ENCODE measurements around the gene SDK1. TPM values are rescaled to one million over a fixed set of nuclear protein-coding genes. Genes with fewer than 3 reads are reported as not detected.

SDK1 gene
- total and polyA plus RNA-seq, 2 donors (not counting 3 experiments of a cell fraction or from before 2014, with no cell fraction given): 1.6 to 3.9 TPM

DNA sequence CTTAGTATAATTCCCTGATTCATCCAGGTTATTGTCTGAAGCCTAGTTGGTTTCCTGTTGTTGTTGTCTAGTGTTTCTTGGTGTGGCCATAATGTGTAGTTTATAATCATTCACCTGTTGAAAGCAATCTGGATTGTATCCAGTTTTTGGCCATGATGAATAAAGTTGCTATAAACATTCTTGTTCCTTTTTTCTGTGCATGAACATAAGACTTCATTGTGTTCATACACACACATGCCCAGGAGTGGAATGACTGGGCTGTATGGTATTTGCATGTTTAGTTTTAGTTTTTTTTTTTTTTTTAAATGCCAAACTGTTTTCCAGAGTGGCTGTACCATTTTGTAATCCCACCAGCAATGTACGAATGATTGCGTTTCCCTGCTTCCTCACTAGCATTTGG is 349.8 kb downstream of the SDK1 start:
- POLR2A ChIA-PET: no interaction called here
- intact Hi-C loops (cut with micrococcal nuclease) (no loop called here), dilution Hi-C loops (cut with MboI; ENCODE audit: extremely low pct_ligation_motif_present, low sequenced_read_pairs) (no loop called here)
- no peaks in the 10 kb centered on the region for H3K9me1 ChIP-seq (replicated peaks; ENCODE audit: control insufficient read depth, extremely low read depth, insufficient read depth, low read length)
- no peak overlapping the region for H3K4me3 ChIP-seq (replicated peaks in 1 of 3; ENCODE audit: insufficient read depth in 1 of 3, low read depth in 1 of 3, low read length in 3 of 3)
- FAIRE-seq (no peak), DNase-seq (ENCODE audit: low read depth, low spot score) (no peak)
- H2AFZ ChIP-seq (ENCODE audit: low read depth, low read length): no peak overlapping the region
- no peak overlapping the region for H3K9ac ChIP-seq (replicated peaks; ENCODE audit: extremely low read depth, insufficient read depth, low read length)
- no peaks in the 10 kb centered on the region for H3K36me3 ChIP-seq (ENCODE audit: control insufficient read depth in 2 of 2, extremely low read depth in 1 of 2, insufficient read depth in 2 of 2, low read length in 2 of 2)
- CTCF ChIA-PET: no interaction called here
- BruUV-seq (replicated peaks): no TSS peak
- TF ChIP-seq POLR2AphosphoS5 (IDR thresholded peaks at IDR 0.05; ENCODE audit: insufficient read depth, low read depth, low read length) (no peak), JUN (IDR thresholded peaks at IDR 0.05; ENCODE audit: borderline replicate concordance, insufficient read depth, insufficient read length, low read depth) (no peak), FOS (IDR thresholded peaks at IDR 0.05; ENCODE audit: borderline replicate concordance, insufficient read depth, low read length) (no peak), EZH2 (IDR thresholded peaks at IDR 0.05; ENCODE audit: borderline replicate concordance, low read depth, low read length, severe bottlenecking) (no peak), MYC (IDR thresholded peaks at IDR 0.05; ENCODE audit: low read depth, low read length) (no peak), GATA2 (IDR thresholded peaks at IDR 0.05; ENCODE audit: insufficient read depth, insufficient read length, low read depth, low read length) (no peak), POLR2A (IDR thresholded peaks at IDR 0.05; ENCODE audit: low read depth, low read length) (no peak)
- TF ChIP-seq, protein P1, sequence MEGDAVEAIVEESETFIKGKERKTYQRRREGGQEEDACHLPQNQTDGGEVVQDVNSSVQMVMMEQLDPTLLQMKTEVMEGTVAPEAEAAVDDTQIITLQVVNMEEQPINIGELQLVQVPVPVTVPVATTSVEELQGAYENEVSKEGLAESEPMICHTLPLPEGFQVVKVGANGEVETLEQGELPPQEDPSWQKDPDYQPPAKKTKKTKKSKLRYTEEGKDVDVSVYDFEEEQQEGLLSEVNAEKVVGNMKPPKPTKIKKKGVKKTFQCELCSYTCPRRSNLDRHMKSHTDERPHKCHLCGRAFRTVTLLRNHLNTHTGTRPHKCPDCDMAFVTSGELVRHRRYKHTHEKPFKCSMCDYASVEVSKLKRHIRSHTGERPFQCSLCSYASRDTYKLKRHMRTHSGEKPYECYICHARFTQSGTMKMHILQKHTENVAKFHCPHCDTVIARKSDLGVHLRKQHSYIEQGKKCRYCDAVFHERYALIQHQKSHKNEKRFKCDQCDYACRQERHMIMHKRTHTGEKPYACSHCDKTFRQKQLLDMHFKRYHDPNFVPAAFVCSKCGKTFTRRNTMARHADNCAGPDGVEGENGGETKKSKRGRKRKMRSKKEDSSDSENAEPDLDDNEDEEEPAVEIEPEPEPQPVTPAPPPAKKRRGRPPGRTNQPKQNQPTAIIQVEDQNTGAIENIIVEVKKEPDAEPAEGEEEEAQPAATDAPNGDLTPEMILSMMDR (IDR thresholded peaks at IDR 0.05; ENCODE audit: extremely low read depth in 1 of 2, insufficient read depth in 1 of 2, low read depth in 1 of 2, low read length in 2 of 2): no peak
- TF ChIP-seq, protein P2, sequence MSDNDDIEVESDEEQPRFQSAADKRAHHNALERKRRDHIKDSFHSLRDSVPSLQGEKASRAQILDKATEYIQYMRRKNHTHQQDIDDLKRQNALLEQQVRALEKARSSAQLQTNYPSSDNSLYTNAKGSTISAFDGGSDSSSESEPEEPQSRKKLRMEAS (IDR thresholded peaks at IDR 0.05; ENCODE audit: insufficient read depth, insufficient read length): no peak
- no peak overlapping the region for H3K4me2 ChIP-seq (ENCODE audit: insufficient read depth, low read length)
- no peak overlapping the region for H3K27ac ChIP-seq (ENCODE audit: insufficient read depth, low read depth, low read length)
- H3K79me2 ChIP-seq (ENCODE audit: control insufficient read depth, insufficient read depth, low read length): no peaks in the 10 kb centered on the region
- H4K20me1 ChIP-seq (replicated peaks; ENCODE audit: control insufficient read depth, extremely low read depth, insufficient read depth, low read length): no peaks in the 10 kb centered on the region
- no peaks in the 10 kb centered on the region for H3K27me3 ChIP-seq (ENCODE audit: control insufficient read depth in 2 of 2, insufficient read depth in 2 of 2, low read length in 2 of 2)
- no peaks in the 10 kb centered on the region for H3K9me3 ChIP-seq (replicated peaks; ENCODE audit: control insufficient read depth, insufficient read depth, low read length)
- H3K4me1 ChIP-seq (ENCODE audit: control insufficient read depth, extremely low read depth, insufficient read depth, low read length): no peaks in the 10 kb centered on the region

Measured in endothelial cell of umbilical vein (primary cell).